Measurements from ENCODE around the gene GNG11.

DNA sequence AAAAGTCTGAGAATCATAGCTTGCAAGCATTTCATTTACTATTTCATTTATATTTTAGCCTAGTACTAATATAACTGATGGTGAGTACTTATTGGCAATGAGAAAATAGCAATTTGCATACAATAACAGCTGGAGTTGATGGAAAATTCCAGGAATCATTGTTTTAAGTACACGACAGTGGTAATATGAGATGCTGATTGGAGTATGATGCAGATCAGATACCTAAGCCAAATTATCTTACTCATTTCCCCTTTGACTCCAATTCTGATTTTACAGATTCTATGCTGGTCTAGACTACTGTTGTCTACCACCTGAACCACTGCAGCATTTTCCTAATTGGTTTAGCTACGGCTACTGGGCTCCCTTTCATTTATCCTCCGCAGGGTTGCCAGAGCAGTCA is 36.7 kb downstream of the GNG11 start:
- no peak for TF ChIP-seq POLR2A (IDR thresholded peaks at IDR 0.05; ENCODE audit: low read length)
- TF ChIP-seq GATA1 (IDR thresholded peaks at IDR 0.05; ENCODE audit: low read depth, low read length), result no peak

Measured in erythroblast (primary cell).